HL-60 (cell line): ENCODE results near the gene AKAP13.

Experiments used
- DNase-seq, 2 experiments: peaks; one replicate each; pipeline ENCODE4 v3.0.0-alpha.2; 2010 to 2020; ENCODE audit warnings: low read depth in 1 of 2, low spot score in 1 of 2
- H3K27ac ChIP-seq: fragments of 250-450 bp; sonication (Bioruptor Pico); replicated peaks from 2 replicates; pipeline ENCODE4 v1.5.1; 2020; ENCODE audit warnings: mild to moderate bottlenecking, moderate library complexity
- H3K27me3 ChIP-seq: fragments of 250-450 bp; sonication (Bioruptor Pico); 2 replicates; pipeline ENCODE4 v1.5.1; 2021; ENCODE audit warnings: mild to moderate bottlenecking, moderate library complexity; ENCODE audit not compliant: insufficient read depth, poor library complexity, severe bottlenecking
- H3K4me3 ChIP-seq: replicated peaks from 2 replicates; pipeline ENCODE4 v1.5.1; 2011; ENCODE audit warnings: mild to moderate bottlenecking, control low read depth, low read length; ENCODE audit not compliant: insufficient read depth
- CTCF ChIP-seq: IDR thresholded peaks from one replicate; pipeline ENCODE4 v1.5.1; 2011; ENCODE audit warnings: low read length, control low read depth, inconsistent platforms; ENCODE audit not compliant: insufficient read depth
- GABPA ChIP-seq: IDR thresholded peaks from 2 replicates; pipeline ENCODE4 v1.6.1; 2012; ENCODE audit warnings: low read depth
- POLR2AphosphoS5 ChIP-seq: IDR thresholded peaks from 2 replicates; pipeline ENCODE4 v1.6.1; 2012; ENCODE audit warnings: low read depth
- REST ChIP-seq: IDR thresholded peaks from 2 replicates; pipeline ENCODE4 v1.6.1; 2012; ENCODE audit warnings: low read depth; ENCODE audit not compliant: insufficient replicate concordance
- SPI1 ChIP-seq: IDR thresholded peaks from 2 replicates; pipeline ENCODE4 v1.6.1; 2012; ENCODE audit warnings: low read depth, mild to moderate bottlenecking, borderline replicate concordance

Gene AKAP13

GRCh38 chr15:85445361-85445760 lies 65.0 kb downstream of the AKAP13 start:
- H3K27ac ChIP-seq = no peak overlapping the region
- no peak overlapping the region for H3K4me3 ChIP-seq
- no peaks in the 10 kb centered on the region for H3K27me3 ChIP-seq
- DNase-seq = no peak
- TF ChIP-seq SPI1 (no peak), GABPA (no peak), POLR2AphosphoS5 (no peak), CTCF (no peak), REST (no peak)

- Histone ChIP-seq H3K27ac (no peak overlapping the region), H3K4me3 (no peak overlapping the region), H3K27me3 (no peaks in the 10 kb centered on the region)
- TF ChIP-seq POLR2AphosphoS5 (no peak), CTCF (no peak), GABPA (no peak), REST (no peak), SPI1 (no peak)
- no peak for DNase-seq
Observed at GRCh38 chr15:85451099-85451700, 70.8 kb downstream of the AKAP13 start.

- Histone ChIP-seq H3K4me3 (no peak overlapping the region), H3K27ac (no peak overlapping the region), H3K27me3 (no peaks in the 10 kb centered on the region)
- TF ChIP-seq REST (no peak), SPI1 (no peak), POLR2AphosphoS5 (no peak), CTCF (no peak), GABPA (no peak)
- DNase-seq = no peak
Observed at GRCh38 chr15:85452436-85452835, 72.0 kb downstream of the AKAP13 start.
